Neural cell (in vitro differentiated cells): ENCODE data around the gene PREP. TPM values are rescaled to one million over a fixed set of nuclear protein-coding genes. Genes with fewer than 3 reads are reported as not detected.

ENCODE experiments used
- H2AFZ ChIP-seq: fragments of 200-600, 300-800 bp; sonication (generic), shearing (Covaris generic); 2 replicates; pipeline ENCODE4 v1.6.0; 2014; ENCODE audit warnings: low read depth, mild to moderate bottlenecking, antibody characterized with exemption, low read length, moderate library complexity
- H3F3A ChIP-seq: fragments of 200-600 bp; shearing (Covaris generic); 2 replicates; pipeline ENCODE4 v1.6.1; 2016; ENCODE audit warnings: mild to moderate bottlenecking, moderate library complexity, mixed read lengths, antibody characterized with exemption, low read length; ENCODE audit not compliant: insufficient read depth, poor library complexity, severe bottlenecking
- H3K27ac ChIP-seq: fragments of 200-600, 300-800 bp; sonication (generic), shearing (Covaris generic); 2 replicates; pipeline ENCODE4 v1.5.1; 2014; ENCODE audit warnings: mild to moderate bottlenecking, low read length, moderate library complexity
- H3K27me3 ChIP-seq: fragments of 300-800, 200-600 bp; sonication (generic), shearing (Covaris generic); 2 replicates; pipeline ENCODE4 v1.6.0; 2014; ENCODE audit warnings: mild to moderate bottlenecking, low read depth, low read length, moderate library complexity; ENCODE audit not compliant: insufficient read depth
- H3K36me3 ChIP-seq: fragments of 300-800, 200-600 bp; sonication (generic), shearing (Covaris generic); 2 replicates; pipeline ENCODE4 v1.5.1; 2014; ENCODE audit warnings: mild to moderate bottlenecking, antibody characterized with exemption, low read length, moderate library complexity; ENCODE audit not compliant: insufficient read depth
- H3K4me2 ChIP-seq: fragments of 300-800, 200-600 bp; sonication (generic), shearing (Covaris generic); 2 replicates; pipeline ENCODE4 v1.6.0; 2014; ENCODE audit warnings: mild to moderate bottlenecking, low read length
- H3K4me3 ChIP-seq: fragments of 300-800, 200-600 bp; sonication (generic), shearing (Covaris generic); 2 replicates; pipeline ENCODE4 v1.5.1; 2014; ENCODE audit warnings: mild to moderate bottlenecking, low read length, moderate library complexity
- H3K79me2 ChIP-seq: fragments of 200-600 bp; shearing (Covaris generic); replicated peaks from 2 replicates; pipeline ENCODE4 v1.6.0; 2014; ENCODE audit warnings: mild to moderate bottlenecking, low read length, moderate library complexity; ENCODE audit not compliant: insufficient read depth
- H3K9ac ChIP-seq: fragments of 300-800, 200-600 bp; sonication (generic), shearing (Covaris generic); 2 replicates; pipeline ENCODE4 v1.6.1; 2016; ENCODE audit warnings: mild to moderate bottlenecking, low read length, mixed read lengths
- H3K9me2 ChIP-seq: fragments of 200-600 bp; shearing (Covaris generic); 2 replicates; pipeline ENCODE4 v1.6.1; 2016; ENCODE audit warnings: mild to moderate bottlenecking, low read length, mixed read lengths; ENCODE audit not compliant: insufficient read depth
- H3K9me3 ChIP-seq: fragments of 200-600, 300-800 bp; sonication (generic), shearing (Covaris generic); 2 replicates; pipeline ENCODE4 v1.6.1; 2016; ENCODE audit warnings: mild to moderate bottlenecking, mixed run types, low read length, moderate library complexity, mixed read lengths
- H4K20me1 ChIP-seq: fragments of 200-600 bp; shearing (Covaris generic); 2 replicates; pipeline ENCODE4 v1.6.1; 2016; ENCODE audit warnings: mild to moderate bottlenecking, mixed run types; ENCODE audit not compliant: insufficient read depth
- EP300 ChIP-seq: fragments of 450-650 bp; conservative IDR thresholded peaks from 2 replicates; pipeline ENCODE4 v1.6.1; 2014; ENCODE audit warnings: antibody characterized with exemption, mild to moderate bottlenecking, moderate library complexity; ENCODE audit not compliant: poor library complexity, severe bottlenecking
- EZH2 ChIP-seq: fragments of 200-600, 300-800 bp; shearing (Covaris generic), sonication (generic); IDR thresholded peaks from 2 replicates; pipeline ENCODE4 v1.6.1; 2014; ENCODE audit warnings: antibody characterized with exemption, low read length, borderline replicate concordance, mild to moderate bottlenecking; ENCODE audit not compliant: insufficient read depth, poor library complexity, severe bottlenecking
- MXI1 ChIP-seq: fragments of 450-650 bp; conservative IDR thresholded peaks from 2 replicates; pipeline ENCODE4 v1.6.1; 2014; ENCODE audit warnings: antibody characterized with exemption, mild to moderate bottlenecking; ENCODE audit not compliant: poor library complexity, severe bottlenecking
- POLR2AphosphoS5 ChIP-seq: IDR thresholded peaks from 2 replicates; pipeline ENCODE4 v1.6.1; 2012
- RAD21 ChIP-seq: fragments of 450-650 bp; conservative IDR thresholded peaks from 2 replicates; pipeline ENCODE4 v1.6.1; 2014; ENCODE audit warnings: antibody characterized with exemption, mild to moderate bottlenecking, moderate library complexity
- SMC3 ChIP-seq: fragments of 450-650 bp; conservative IDR thresholded peaks from 2 replicates; pipeline ENCODE4 v1.6.1; 2014; ENCODE audit warnings: antibody characterized with exemption, mild to moderate bottlenecking, moderate library complexity; ENCODE audit not compliant: poor library complexity
- TAF1 ChIP-seq: IDR thresholded peaks from 2 replicates; pipeline ENCODE4 v1.6.1; 2012; ENCODE audit warnings: low read depth
- polyA plus RNA-seq: library from polyadenylated mRNA; depleted of rRNA; stranded (reverse); fragments of >200 nt; gene quantifications from 2 replicates; pipeline ENCODE4 v1.2.3, GENCODE V29; 2014
- TF ChIP-seq, protein P1 (sequence below): IDR thresholded peaks from 2 replicates; pipeline ENCODE4 v1.6.1; 2012; ENCODE audit warnings: borderline replicate concordance
- TF ChIP-seq, protein P2 (sequence below): fragments of 450-650 bp; IDR thresholded peaks from 2 replicates; pipeline ENCODE4 v1.5.1; 2014; ENCODE audit warnings: antibody characterized with exemption, mild to moderate bottlenecking, moderate library complexity; ENCODE audit not compliant: poor library complexity, severe bottlenecking

PREP gene
- polyA plus RNA-seq, 1 donor from 2014 or later = 24.5 TPM

GRCh38 chr6:105437236-105437635, 34.4 kb upstream of the PREP start:
- H3K4me3 ChIP-seq = no peak overlapping the region
- no peaks in the 10 kb centered on the region for H4K20me1 ChIP-seq
- H3K36me3 ChIP-seq = no peaks in the 10 kb centered on the region
- no peak overlapping the region for H2AFZ ChIP-seq
- no peaks in the 10 kb centered on the region for H3F3A ChIP-seq
- H3K9ac ChIP-seq = no peak overlapping the region
- no peak overlapping the region for H3K27ac ChIP-seq
- TF ChIP-seq, protein P1, sequence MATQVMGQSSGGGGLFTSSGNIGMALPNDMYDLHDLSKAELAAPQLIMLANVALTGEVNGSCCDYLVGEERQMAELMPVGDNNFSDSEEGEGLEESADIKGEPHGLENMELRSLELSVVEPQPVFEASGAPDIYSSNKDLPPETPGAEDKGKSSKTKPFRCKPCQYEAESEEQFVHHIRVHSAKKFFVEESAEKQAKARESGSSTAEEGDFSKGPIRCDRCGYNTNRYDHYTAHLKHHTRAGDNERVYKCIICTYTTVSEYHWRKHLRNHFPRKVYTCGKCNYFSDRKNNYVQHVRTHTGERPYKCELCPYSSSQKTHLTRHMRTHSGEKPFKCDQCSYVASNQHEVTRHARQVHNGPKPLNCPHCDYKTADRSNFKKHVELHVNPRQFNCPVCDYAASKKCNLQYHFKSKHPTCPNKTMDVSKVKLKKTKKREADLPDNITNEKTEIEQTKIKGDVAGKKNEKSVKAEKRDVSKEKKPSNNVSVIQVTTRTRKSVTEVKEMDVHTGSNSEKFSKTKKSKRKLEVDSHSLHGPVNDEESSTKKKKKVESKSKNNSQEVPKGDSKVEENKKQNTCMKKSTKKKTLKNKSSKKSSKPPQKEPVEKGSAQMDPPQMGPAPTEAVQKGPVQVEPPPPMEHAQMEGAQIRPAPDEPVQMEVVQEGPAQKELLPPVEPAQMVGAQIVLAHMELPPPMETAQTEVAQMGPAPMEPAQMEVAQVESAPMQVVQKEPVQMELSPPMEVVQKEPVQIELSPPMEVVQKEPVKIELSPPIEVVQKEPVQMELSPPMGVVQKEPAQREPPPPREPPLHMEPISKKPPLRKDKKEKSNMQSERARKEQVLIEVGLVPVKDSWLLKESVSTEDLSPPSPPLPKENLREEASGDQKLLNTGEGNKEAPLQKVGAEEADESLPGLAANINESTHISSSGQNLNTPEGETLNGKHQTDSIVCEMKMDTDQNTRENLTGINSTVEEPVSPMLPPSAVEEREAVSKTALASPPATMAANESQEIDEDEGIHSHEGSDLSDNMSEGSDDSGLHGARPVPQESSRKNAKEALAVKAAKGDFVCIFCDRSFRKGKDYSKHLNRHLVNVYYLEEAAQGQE = no peak
- TF ChIP-seq RAD21 = no peak
- no peak for TF ChIP-seq EP300
- no peak for TF ChIP-seq SMC3
- TF ChIP-seq MXI1 = no peak
- TF ChIP-seq POLR2AphosphoS5 = no peak
- TF ChIP-seq, protein P2, sequence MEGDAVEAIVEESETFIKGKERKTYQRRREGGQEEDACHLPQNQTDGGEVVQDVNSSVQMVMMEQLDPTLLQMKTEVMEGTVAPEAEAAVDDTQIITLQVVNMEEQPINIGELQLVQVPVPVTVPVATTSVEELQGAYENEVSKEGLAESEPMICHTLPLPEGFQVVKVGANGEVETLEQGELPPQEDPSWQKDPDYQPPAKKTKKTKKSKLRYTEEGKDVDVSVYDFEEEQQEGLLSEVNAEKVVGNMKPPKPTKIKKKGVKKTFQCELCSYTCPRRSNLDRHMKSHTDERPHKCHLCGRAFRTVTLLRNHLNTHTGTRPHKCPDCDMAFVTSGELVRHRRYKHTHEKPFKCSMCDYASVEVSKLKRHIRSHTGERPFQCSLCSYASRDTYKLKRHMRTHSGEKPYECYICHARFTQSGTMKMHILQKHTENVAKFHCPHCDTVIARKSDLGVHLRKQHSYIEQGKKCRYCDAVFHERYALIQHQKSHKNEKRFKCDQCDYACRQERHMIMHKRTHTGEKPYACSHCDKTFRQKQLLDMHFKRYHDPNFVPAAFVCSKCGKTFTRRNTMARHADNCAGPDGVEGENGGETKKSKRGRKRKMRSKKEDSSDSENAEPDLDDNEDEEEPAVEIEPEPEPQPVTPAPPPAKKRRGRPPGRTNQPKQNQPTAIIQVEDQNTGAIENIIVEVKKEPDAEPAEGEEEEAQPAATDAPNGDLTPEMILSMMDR = no peak
- no peak for TF ChIP-seq TAF1
- H3K79me2 ChIP-seq = no peaks in the 10 kb centered on the region
- no peak overlapping the region for H3K4me2 ChIP-seq
- H3K27me3 ChIP-seq = no peaks in the 10 kb centered on the region
- H3K9me3 ChIP-seq = no peaks in the 10 kb centered on the region
- no peaks in the 10 kb centered on the region for H3K9me2 ChIP-seq

GRCh38 chr6:105433723-105434122, 30.8 kb upstream of the PREP start:
- H2AFZ ChIP-seq = no peak overlapping the region
- H3K4me3 ChIP-seq = no peak overlapping the region
- no peaks in the 10 kb centered on the region for H3F3A ChIP-seq
- no peaks in the 10 kb centered on the region for H4K20me1 ChIP-seq
- H3K27ac ChIP-seq = no peak overlapping the region
- no peak for TF ChIP-seq POLR2AphosphoS5
- TF ChIP-seq EP300 = no peak
- TF ChIP-seq, protein P2 = no peak
- TF ChIP-seq TAF1 = no peak
- no peak for TF ChIP-seq SMC3
- TF ChIP-seq, protein P1 = no peak
- no peak for TF ChIP-seq EZH2
- no peak overlapping the region for H3K4me2 ChIP-seq
- no peaks in the 10 kb centered on the region for H3K79me2 ChIP-seq
- H3K9me2 ChIP-seq = no peaks in the 10 kb centered on the region
- no peaks in the 10 kb centered on the region for H3K27me3 ChIP-seq
- H3K9ac ChIP-seq = no peak overlapping the region
- H3K9me3 ChIP-seq = no peaks in the 10 kb centered on the region
- no peaks in the 10 kb centered on the region for H3K36me3 ChIP-seq
